Measurements from ENCODE around the gene OR5A2. TPM values are rescaled to one million over a fixed set of nuclear protein-coding genes. Genes with fewer than 3 reads are reported as not detected.

The OR5A2 gene
- polyA plus RNA-seq (2011; rRNA removed): not detected in 2 replicates
- polyA plus RNA-seq (2012; cell fraction: cytosol; rRNA removed): not detected in 2 replicates
- not detected in 2 replicates for polyA plus RNA-seq (2012; cell fraction: nucleus; rRNA removed)
- not detected in 3 replicates for polyA plus RNA-seq (2017; fragmentation: RNase III; extraction: RNeasy Plus Mini Kit Qiagen cat#74134 plus additional on column Dnase treatment)
- polyA minus RNA-seq (2011; rRNA and poly(A)+ RNA removed): not detected in 2 replicates

- no peak for ATAC-seq
Measured at GRCh38 chr11:59426361-59427067, at the start of gene OR5A2. OR5A2 (minus strand) TSS chr11:59426413; CDS start chr11:59422953, 3,460 bp downstream.

GRCh38 chr11:59475176-59475575 lies 49.0 kb upstream of the OR5A2 start:
- 32% methylated on average over 9 of the region's 9 CpGs for whole genome bisulfite sequencing (ENCODE audit: missing lambda C conversion rate)
- no peak for ATAC-seq
- no peak for FAIRE-seq

More at GRCh38 chr11:59426361-59427067, at the start of gene OR5A2:
- Histone ChIP-seq H3K27ac (no peak within 1 kb of the TSS), H3K4me1 (no peaks in the 10 kb centered on the region), H3K4me3 (no peak within 1 kb of the TSS), H3K9me3 (no peaks in the 10 kb centered on the region), H3K4me2 (no peak within 1 kb of the TSS)
- FAIRE-seq: no peak
- DNase-seq (ENCODE audit: low read depth in 1 of 2, low spot score in 1 of 2): no peak
- POLR2A ChIA-PET: no interaction called here
- no peak for TF ChIP-seq RAD21 (conservative IDR thresholded peaks at IDR 0.05 in 1 of 2, IDR thresholded peaks at IDR 0.05 in 1 of 2)
- TF ChIP-seq TFCP2L1 (CRISPR knock-in tag; IDR thresholded peaks at IDR 0.05): no peak
- TF ChIP-seq EP300 (IDR thresholded peaks at IDR 0.05): no peak
- TF ChIP-seq ZC3H11A (IDR thresholded peaks at IDR 0.05): no peak
- TF ChIP-seq CBX2 (IDR thresholded peaks at IDR 0.05; ENCODE audit: borderline replicate concordance, low read depth): no peak
- TF ChIP-seq ESRRA (IDR thresholded peaks at IDR 0.05; ENCODE audit: borderline replicate concordance, low read length): no peak
- TF ChIP-seq PBX3 (IDR thresholded peaks at IDR 0.05): no peak
- TF ChIP-seq MAFK (IDR thresholded peaks at IDR 0.05; ENCODE audit: partially characterized antibody): no peak
- TF ChIP-seq GATA3 (IDR thresholded peaks at IDR 0.05; ENCODE audit: borderline replicate concordance): no peak
- TF ChIP-seq NFE2L2 (conservative IDR thresholded peaks at IDR 0.05; ENCODE audit: low read length): no peak
- CTCF ChIA-PET: no interaction called here
- 17% methylated on average over 5 of the region's 5 CpGs for WGBS (ENCODE audit: missing lambda C conversion rate)

GRCh38 chr11:59473015-59473414 lies 46.8 kb upstream of the OR5A2 start, which contains the start of gene OR4D10:
OR4D10 (plus strand) TSS chr11:59473315; CDS start chr11:59477430, 4,115 bp downstream.
- Histone ChIP-seq H3K4me2 (no peak within 1 kb of the TSS), H3K4me3 (no peak within 1 kb of the TSS), H3K27ac (no peak within 1 kb of the TSS), H3K9me3 (no peaks in the 10 kb centered on the region), H3K4me1 (no peaks in the 10 kb centered on the region)
- no peak for DNase-seq (ENCODE audit: low read depth in 1 of 2, low spot score in 1 of 2)
- ATAC-seq: no peak
- ChIA-PET POLR2A (no interaction called here), CTCF (no interaction called here)
- no peak for FAIRE-seq
- TF ChIP-seq HOXB5 (CRISPR knock-in tag; IDR thresholded peaks at IDR 0.05) (no peak), KDM5A (IDR thresholded peaks at IDR 0.05) (no peak), FOSB (CRISPR knock-in tag; IDR thresholded peaks at IDR 0.05) (no peak), HES2 (IDR thresholded peaks at IDR 0.05) (no peak), NPAS2 (CRISPR knock-in tag; IDR thresholded peaks at IDR 0.05; ENCODE audit: borderline replicate concordance) (no peak), RFX5 (IDR thresholded peaks at IDR 0.05) (no peak), GATA3 (IDR thresholded peaks at IDR 0.05; ENCODE audit: borderline replicate concordance) (no peak), ZSCAN20 (CRISPR knock-in tag; IDR thresholded peaks at IDR 0.05) (no peak), CEBPB (IDR thresholded peaks at IDR 0.05) (no peak), RAD21 (conservative IDR thresholded peaks at IDR 0.05 in 1 of 2, IDR thresholded peaks at IDR 0.05 in 1 of 2) (no peak), FOSL2 (IDR thresholded peaks at IDR 0.05) (no peak), FOSL2 (CRISPR knock-in tag; IDR thresholded peaks at IDR 0.05) (no peak), HDAC2 (IDR thresholded peaks at IDR 0.05) (no peak), HOXA7 (CRISPR knock-in tag; IDR thresholded peaks at IDR 0.05) (no peak)

More at GRCh38 chr11:59475176-59475575, 49.0 kb upstream of the OR5A2 start:
- ChIA-PET POLR2A (no interaction called here), CTCF (no interaction called here)
- no peaks in the 10 kb centered on the region for H3K4me1 ChIP-seq
- DNase-seq (ENCODE audit: low read depth in 1 of 2, low spot score in 1 of 2): no peak
- H3K9me3 ChIP-seq: no peaks in the 10 kb centered on the region
- H3K27ac ChIP-seq: no peak overlapping the region
- no peak for TF ChIP-seq REST (IDR thresholded peaks at IDR 0.05)
- no peak for TF ChIP-seq MAZ (IDR thresholded peaks at IDR 0.05; ENCODE audit: borderline replicate concordance, low read depth, low read length)
- H3K4me2 ChIP-seq: no peak overlapping the region
- no peak overlapping the region for H3K4me3 ChIP-seq

Data from A549 (cell line).